Glomerular endothelial cell (primary cell): ENCODE results near the gene NKIRAS2. TPM values are rescaled to one million over a fixed set of nuclear protein-coding genes. Genes with fewer than 3 reads are reported as not detected.

Experiments
- DNase-seq: peaks from one replicate; pipeline ENCODE4 v3.0.0-alpha.2; 2011; ENCODE audit warnings: low read depth, low spot score; ENCODE audit errors: extremely low read depth
- total RNA-seq: library from RNA; depleted of rRNA; stranded (reverse); fragments of >200 nt; gene quantifications from 2 replicates; pipeline ENCODE4 v1.2.3, GENCODE V29; 2015

Gene NKIRAS2
- total RNA-seq, 1 donor from 2014 or later = 95.7 TPM

DNA sequence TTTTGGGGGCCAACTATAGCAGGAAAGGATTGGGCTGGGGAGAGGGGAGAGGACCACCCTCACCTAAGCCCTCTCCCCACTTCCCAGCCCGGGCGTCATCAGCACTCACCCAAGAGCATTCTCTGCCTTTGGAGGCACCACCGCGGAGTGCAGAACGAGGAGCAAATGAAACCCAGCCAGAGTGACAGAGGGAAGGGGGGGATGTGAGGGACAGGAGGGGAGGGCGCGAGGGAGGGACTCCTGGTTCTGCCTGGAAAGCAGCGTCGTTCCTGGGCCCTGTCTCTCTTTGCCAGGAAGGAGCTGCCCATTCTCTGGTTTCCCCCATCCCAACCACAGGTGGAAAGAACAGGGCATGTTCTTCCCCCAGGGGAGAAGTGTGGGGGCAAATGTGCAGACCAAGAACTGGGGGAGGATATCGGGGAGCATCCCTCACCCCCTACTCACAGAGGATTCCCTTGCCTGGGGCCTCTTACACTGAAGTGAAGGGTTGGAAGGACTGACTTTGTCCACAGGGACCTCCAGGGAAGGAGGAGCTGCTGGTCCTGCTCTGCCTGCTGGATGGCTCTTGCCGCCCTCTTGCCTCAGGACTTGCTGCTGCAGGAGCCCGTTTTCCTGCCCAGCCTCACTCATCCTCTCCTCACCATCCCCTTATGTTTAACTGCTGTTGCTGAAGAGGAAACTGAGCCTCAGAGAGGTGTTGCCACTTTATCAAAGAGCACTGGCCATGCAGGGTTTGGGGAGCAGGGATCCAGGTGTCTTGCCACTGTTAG, 34.0 kb downstream of the NKIRAS2 start:
- no peak for DNase-seq

DNA sequence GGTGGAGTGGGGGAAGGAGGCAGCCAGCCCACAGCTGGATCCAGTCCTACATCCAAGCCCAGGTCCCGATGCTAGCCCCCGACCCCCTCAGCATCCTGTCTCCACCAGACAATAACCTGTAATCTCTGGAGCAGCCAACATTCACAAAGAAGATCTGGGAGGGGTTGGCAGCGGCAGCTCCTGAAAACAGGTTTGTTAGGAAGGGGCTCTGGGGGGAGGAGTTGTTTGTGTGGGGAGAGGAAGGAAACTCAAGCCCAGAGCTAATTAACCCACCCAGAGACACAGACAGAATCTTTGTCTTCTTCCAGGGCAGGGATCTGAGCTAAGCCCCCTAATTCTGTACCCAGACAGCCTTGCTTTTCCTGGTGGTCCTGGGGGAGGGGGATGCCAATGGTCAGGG, 35.1 kb downstream of the NKIRAS2 start:
- no peak for DNase-seq

DNA sequence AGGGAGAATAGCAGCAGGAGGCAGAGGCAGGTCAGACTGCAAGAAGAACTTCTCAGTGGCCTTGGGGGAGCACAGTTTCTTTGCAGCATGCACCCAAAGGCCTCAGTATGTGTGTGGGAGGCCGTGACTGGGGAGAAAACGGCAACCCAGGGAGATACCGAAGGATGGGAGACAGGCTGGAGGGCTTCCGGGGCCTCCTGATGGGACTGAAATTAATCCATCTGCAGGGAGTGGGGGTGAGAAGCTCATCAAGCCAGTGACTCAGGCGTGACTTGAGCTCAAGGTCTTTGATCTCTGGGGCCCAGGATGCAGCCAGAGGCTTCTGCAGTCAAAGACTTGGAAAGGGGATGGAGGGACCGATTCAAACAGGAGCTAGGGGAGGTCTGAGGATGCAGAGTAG, 35.6 kb downstream of the NKIRAS2 start:
- no peak for DNase-seq

GRCh38 chr17:42056635-42057034, 36.7 kb downstream of the NKIRAS2 start:
- DNase-seq = no peak

DNA sequence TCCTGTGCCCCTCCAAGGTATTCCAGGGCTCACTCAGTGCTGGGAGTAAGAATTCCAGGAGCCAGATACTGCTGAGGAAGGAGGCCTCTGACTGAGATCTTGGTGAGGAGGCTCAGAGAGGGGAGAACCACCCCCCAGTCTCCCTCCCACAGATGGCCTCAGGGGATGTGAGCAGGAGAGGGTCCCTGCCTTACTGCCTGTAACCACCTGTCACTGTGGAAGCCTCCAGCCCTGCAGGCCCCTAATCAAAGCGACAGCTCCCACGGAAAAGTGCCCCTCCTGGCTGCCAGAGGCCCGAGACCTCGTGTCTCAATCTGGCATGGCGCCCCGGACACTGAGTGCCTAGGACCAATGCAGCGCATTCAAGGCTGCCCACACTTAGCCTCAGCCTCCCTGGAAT, 38.2 kb downstream of the NKIRAS2 start:
- DNase-seq = no peak

DNA sequence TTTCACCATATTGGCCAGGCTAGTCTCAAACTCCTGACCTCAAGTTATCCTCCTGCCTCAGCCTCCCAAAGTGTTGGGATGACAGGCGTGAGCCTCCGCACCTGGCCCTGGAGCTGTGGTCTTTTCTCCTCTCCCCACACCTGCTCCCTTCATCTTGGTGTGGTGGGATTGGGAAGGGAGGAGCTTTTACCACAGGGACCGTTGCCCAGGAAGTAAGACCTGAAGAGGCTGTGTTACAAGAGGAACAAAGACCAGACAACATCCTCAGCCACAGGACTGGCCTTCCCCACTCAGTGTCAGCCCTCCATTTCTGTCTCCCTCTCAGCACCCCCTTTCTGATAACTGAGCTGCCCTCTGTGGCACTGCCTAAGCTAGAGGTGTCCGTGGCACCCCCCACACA, 39.9 kb downstream of the NKIRAS2 start:
- DNase-seq = no peak

DNA sequence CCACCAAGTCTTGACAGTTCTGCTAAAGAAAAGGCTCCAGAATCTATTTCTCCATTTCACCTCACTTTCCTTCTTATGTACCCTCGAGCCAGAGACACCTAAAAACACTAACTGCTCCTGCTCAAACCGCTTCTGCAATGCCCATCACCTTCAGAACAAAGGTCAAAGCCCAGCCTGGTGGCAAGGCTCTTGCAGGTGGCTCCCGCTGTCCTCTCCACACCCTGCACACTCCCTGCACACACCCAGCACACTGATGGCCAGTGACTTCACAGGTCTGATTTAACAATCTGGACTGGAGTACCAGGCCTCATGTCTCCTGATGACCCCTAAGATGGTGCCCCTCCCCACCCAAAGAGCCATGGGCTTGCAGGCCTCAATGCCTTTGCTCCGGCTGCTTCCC, 40.3 kb downstream of the NKIRAS2 start:
- DNase-seq = no peak

DNA sequence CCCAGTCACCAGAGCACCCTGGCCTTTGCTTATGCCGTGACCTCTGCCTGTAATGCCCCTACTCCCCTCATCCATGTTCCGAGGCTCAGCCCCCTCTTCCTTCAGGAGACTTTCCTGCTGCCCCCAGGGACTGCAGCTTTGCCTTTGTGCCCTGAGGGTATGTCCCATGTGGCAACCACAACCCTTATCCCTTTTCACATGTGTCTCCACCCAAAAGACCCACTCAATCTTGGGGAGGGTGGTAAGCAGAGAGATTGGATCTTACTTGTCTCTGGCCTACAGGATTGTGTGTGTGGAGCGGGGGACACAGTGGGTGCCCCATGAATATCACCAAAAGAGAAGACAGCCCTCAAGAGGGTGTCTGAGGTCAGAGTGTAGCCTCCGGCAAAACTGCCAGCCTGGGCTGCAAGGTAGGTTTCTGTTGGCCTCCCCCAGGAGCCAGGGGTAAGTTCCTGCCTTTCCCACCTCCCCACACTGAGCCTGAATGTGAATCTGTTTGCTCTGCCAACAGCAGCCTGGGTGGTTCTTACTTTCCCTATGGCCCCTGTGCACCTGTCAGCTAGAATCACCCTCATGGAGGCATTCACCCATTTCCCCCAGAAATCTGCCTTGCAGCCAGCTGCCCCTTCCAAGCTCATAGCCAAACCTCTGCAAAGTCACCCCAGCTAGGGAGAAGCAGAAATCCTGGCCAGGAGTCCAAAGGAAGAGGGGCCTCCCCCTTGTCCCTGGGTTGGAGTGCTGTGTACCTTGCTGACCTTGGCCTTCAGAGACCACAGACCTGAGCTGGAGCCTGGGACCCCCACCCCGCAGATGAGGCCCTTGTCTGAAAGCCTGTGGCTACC, 42.0 kb downstream of the NKIRAS2 start:
- DNase-seq = no peak

- DNase-seq = no peak
These were observed 42.8 kb downstream of the NKIRAS2 start for GRCh38 chr17:42062681-42063080.

GRCh38 chr17:42065201-42065600, 45.3 kb downstream of the NKIRAS2 start:
- no peak for DNase-seq

- no peak for DNase-seq
These were observed 47.6 kb downstream of the NKIRAS2 start for GRCh38 chr17:42067371-42068091.

- no peak for DNase-seq
These were observed 49.1 kb downstream of the NKIRAS2 start for GRCh38 chr17:42068979-42069378.

DNA sequence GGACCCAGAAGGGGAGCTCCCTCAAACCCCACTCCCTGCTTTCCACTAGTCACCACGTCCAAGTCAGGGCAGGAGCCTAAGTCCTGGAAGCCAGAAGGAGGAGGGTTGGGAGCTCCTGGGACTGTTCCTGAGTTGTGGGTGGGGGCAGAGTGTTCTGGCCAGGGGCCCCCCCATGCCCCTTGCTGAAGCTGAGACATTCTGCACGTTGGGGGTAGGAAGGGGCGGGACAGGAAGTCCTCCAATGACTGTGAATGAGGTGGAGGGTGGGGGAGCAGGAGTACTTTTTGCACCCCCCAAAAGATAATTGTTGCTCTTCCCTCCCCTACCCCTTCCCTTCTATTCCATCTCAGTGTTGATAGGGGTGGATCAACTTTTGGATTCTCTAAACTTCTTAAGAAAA, 51.9 kb downstream of the NKIRAS2 start:
- DNase-seq = no peak

DNA sequence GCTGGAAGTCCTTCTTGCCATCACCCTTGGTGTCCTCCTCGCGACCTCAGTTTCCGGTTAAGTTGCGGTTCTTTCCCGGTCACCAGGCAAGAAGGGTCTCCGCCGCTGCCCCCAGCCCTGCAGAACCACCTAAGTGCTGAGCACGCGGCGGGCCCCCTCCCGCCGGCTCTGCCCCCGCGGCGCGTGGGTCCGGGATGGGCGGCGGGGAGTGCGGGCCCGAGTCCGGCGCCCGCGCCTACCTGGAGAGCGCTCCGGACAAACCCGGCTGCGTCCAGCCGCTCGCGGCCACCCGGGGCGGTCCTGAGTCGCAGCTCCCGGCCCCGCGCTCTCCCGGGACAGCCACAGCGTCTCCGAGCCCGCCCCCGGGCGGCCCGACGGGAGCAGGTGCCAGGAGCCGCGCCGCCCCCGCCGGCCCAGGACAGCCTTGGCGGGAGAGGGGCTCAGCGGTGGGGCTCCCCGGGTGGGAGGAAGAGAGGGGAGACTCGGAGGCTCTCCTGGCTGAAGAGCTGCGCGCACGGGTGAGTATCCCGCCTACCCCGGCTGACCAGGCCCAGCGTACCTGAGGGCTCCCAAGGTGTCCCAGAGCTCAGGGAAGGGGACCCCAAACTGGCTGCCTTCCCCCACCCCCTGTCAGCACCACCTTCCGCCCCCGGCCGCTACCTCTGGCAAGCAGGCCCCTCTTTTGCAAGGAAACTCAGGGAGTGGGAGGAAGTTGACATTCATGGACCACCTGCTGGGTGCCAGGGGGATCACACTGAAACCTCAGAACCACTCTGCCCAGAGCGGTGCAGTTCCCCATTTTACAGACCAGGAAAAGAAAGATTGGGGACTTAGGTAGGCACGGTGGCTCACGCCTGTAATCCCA, 52.7 kb downstream of the NKIRAS2 start:
- DNase-seq = no peak

Other genes with a start within 250 kb of the NKIRAS2 start
- gene JUP, start 233.4 kb upstream of the NKIRAS2 start, total RNA-seq = 535 and 764 TPM in 2 replicates
- 63.0 and 85.1 TPM in 2 replicates for gene P3H4, start 208.1 kb upstream of the NKIRAS2 start, total RNA-seq
- 230 and 241 TPM in 2 replicates for gene FKBP10, start 207.1 kb upstream of the NKIRAS2 start, total RNA-seq
- 52.7 and 69.1 TPM in 2 replicates for gene NT5C3B, start 183.9 kb upstream of the NKIRAS2 start, total RNA-seq
- gene KLHL10, start 182.3 kb upstream of the NKIRAS2 start, total RNA-seq = not detected in 2 replicates
- gene KLHL11, start 154.7 kb upstream of the NKIRAS2 start, total RNA-seq = 15.4 and 15.8 TPM in 2 replicates
- gene ACLY, start 101.1 kb upstream of the NKIRAS2 start, total RNA-seq = 286 and 388 TPM in 2 replicates
- 0.15 and 0.58 TPM in 2 replicates for gene ODAD4, start 89.5 kb upstream of the NKIRAS2 start, total RNA-seq
- 79.3 and 97.1 TPM in 2 replicates for gene CNP, start 53.3 kb upstream of the NKIRAS2 start, total RNA-seq
- 76.2 and 77.3 TPM in 2 replicates for gene DNAJC7, start 2.7 kb upstream of the NKIRAS2 start, total RNA-seq
- 0.70 TPM in 1 of 2 replicates, not detected in the other for gene C17orf113, start 30.5 kb downstream of the NKIRAS2 start, total RNA-seq
- gene ZNF385C, start 78.4 kb downstream of the NKIRAS2 start, total RNA-seq = not detected in 2 replicates
- 6.5 and 11.3 TPM in 2 replicates for gene DHX58, start 92.6 kb downstream of the NKIRAS2 start, total RNA-seq
- gene KAT2A, start 101.3 kb downstream of the NKIRAS2 start, total RNA-seq = 24.1 and 26.2 TPM in 2 replicates
- not detected in 2 replicates for gene HSPB9, start 102.7 kb downstream of the NKIRAS2 start, total RNA-seq
- gene RAB5C, start 134.9 kb downstream of the NKIRAS2 start, total RNA-seq = 224 and 227 TPM in 2 replicates
- 0.05 and 0.70 TPM in 2 replicates for gene KCNH4, start 161.1 kb downstream of the NKIRAS2 start, total RNA-seq
- not detected in 2 replicates for gene HCRT, start 165.4 kb downstream of the NKIRAS2 start, total RNA-seq
- 13.7 and 14.3 TPM in 2 replicates for gene GHDC, start 174.4 kb downstream of the NKIRAS2 start, total RNA-seq